ENCODE measurements around the gene CATSPER4.
A peak's percentile ranks its signal among the peaks of the same experiment; 100 is the strongest.
"Not testable (repeated sequence)": the region's sequence is repeated elsewhere in the genome, so short reads cannot be mapped to it uniquely, and the experiment has no call there.

CATSPER4 gene

DNA sequence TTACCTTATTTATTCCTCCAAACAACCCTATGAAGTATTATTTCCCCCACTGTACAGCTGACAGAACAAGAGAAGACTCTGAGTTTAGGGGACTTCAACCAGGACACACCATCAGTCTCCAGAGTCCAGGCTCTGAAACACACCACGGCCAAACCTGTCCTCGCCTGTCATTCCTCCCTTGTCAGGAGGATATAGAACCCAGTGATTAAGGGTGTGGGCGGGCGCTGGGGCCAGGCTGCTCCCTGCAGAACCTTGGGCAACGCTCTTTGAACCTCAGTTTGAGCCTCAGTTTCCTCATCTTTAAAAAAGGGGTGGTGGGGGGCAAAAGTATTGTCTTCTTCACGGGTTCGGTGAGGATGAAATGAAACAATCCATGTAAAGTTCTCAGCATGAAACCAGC, 34.2 kb downstream of the CATSPER4 start:
- intact Hi-C loops (cut with DNase I): no loop called here
- DNase-seq: peak in 1 of 42 donors; percentile 7

DNA sequence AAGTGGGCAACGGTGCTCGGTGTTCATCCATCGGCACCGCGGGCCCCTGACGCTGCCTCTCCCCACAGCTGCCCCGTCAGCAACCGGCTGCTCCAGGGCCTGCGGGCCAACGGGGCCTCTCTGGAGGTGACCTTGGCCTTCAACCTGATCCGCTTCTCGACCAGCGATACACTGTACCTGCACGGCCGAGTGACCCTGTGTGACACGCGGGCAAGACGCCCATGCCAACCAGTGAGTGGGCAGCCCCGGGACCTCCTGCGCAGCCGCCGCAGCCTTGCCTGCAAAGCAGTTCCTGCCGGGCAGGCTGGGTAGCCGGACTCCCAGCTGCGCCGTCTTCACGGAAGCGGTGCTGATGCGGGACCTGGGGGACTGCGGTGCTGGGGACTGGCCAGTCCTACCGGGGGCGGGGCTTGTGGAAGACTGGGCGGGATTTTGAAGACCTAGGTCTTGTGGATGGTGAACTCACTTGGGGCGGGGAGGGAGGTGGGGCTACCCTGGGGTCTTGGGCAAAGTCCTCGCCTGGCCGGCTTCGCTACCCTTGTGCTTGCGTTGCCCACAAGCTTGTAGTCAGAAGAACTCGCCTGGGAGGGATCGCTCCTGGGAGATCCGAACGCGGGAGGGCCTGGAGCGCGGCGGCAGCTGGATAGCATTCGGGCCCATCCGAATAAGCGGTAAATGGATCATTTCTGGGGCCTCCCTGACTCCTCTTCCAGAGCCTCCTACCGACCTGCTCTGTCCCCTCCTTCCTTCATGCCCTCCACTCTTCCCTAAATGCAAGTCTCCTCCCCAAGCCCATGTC, 34.8 kb downstream of the CATSPER4 start:
- DNase-seq: peak; percentile 35 to 84 (median 60)
- intact Hi-C loops (cut with DNase I): no loop called here

DNA sequence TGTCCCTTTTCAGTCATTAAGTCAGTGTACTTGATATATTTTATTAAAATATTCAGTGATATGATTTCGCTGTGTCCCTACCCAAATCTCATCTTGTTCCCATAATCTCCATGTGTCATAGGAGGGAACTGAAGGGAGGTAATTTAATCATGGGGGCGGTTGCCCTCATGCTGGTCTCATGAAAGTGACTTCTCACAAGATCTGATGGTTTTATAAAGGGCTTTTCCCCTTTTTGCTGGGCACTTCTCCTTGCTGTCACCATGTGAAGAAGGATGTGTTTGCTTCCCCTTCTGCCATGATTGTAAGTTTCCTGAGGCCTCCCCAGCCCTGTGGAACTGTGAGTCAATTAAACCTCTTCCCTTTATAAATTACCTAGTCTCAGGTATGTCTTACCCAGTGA, 40.3 kb downstream of the CATSPER4 start:
- intact Hi-C loops (cut with DNase I): loop anchor here (5.0 kb wide), 2 partner anchors 47 to 63 kb away; partner anchors contain the start of genes C1orf232 and ZNF593
- DNase-seq: not testable (repeated sequence)

- peak; percentile 97 to 100 (median 99) for DNase-seq
- intact Hi-C loops (cut with DNase I): loop anchor here (5.0 kb wide), 2 partner anchors 43 to 67 kb away; partner anchors contain the start of genes C1orf232 and ZNF593
Observed at GRCh38 chr1:26233903-26234643, 43.7 kb downstream of the CATSPER4 start, which contains the start of gene CEP85. TSS of gene CEP85 (plus strand) at chr1:26234200. CDS start at chr1:26239784, 5,584 bp downstream.

- peak in 12 of 42 donors; percentile 10 to 58 (median 22) for DNase-seq
- intact Hi-C loops (cut with DNase I): loop anchor here (5.0 kb wide), 2 partner anchors 42 to 68 kb away; partner anchors contain the start of genes C1orf232 and ZNF593
Observed at GRCh38 chr1:26234644-26235370, 44.4 kb downstream of the CATSPER4 start.

DNA sequence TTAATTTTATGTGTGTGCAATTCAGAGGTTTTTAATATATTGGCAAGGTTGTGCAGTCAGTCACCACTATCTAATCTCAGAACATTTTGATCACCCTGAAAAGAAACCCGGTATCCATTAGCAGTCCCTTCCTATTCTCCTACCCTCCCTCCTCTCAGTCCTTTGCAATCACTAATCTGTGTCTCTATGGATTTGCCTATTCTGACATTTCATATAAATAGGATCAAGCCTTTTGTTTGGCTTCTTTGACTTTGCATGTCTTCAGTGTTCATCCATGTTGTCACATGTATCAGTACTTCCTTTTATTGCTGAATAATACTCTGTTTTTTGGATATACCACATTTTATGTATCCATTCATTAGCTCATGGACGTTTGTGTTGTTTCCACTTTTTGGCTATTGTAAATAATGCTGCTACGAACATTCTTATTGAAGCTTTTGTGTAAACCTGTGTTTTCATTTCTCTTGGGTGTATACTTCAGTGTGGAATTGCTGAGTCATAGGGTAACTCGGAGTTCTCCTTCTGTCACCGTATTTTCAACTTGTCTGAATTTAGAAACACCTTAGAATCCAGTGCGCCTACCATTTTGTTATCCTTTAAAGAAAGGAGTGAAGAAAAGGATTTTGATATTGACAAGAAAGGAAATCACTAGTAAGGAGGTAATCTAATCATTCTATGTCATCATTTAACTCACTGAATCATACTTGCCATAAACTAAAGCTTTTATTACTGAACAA, 47.0 kb downstream of the CATSPER4 start:
- peak in 3 of 42 donors; percentile 3 to 47 (median 10) for DNase-seq
- intact Hi-C loops (cut with DNase I): no loop called here

- intact Hi-C loops (cut with DNase I): no loop called here
- DNase-seq: peak in 17 of 42 donors; percentile 17 to 72 (median 39)
Observed at GRCh38 chr1:26239936-26240335, 49.5 kb downstream of the CATSPER4 start.
